COLO668 (cell line): Measurements from ENCODE around the gene SIN3A.
A peak's percentile ranks its signal among the peaks of the same experiment; 100 is the strongest.
"Not testable (repeated sequence)": the region's sequence is repeated elsewhere in the genome, so short reads cannot be mapped to it uniquely, and the experiment has no call there.

Experiments used
- DNase-seq: peaks from one replicate; lab custom pipeline; 2025; ENCODE audit not compliant: unreplicated experiment; lab: John Stamatoyannopoulos, UW

Gene SIN3A

DNA sequence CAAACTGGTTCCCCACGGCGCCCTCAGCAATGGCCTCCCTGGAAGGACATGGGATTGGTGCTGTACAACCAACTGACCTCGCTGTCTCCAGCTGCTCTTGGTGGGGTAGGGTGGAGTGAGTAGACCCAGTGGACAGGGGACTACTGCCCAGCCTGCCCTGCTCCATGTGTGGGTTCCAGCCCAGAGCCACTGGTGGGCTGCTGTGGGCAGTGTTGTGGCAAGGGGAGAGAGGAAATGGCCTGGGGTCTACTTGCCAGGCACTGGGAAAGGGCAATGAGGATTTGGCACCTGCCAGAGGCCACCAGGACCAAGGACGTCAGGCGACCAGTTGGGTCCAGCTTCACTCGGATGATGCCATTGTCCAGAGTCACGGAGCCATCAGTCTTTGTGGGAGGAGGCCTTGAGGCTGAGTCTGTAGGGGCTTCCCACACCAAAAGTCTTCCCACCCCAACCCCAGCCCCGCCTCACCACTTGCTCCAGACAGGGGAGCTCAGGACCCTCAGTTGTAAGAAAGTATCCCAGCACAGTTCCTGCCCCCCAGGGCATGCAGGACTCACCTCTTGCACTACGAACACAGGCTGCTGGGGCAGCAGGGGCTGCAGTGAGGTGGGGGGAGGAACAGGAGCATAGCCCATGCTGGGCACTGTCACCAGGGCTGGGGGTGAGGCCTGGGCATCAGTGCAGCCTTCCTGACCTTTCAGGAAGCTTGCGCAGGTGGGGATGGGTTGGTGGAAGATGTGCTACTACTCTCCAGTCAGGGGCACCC lies 92.5 kb downstream of the SIN3A start:
- no peak for DNase-seq

DNA sequence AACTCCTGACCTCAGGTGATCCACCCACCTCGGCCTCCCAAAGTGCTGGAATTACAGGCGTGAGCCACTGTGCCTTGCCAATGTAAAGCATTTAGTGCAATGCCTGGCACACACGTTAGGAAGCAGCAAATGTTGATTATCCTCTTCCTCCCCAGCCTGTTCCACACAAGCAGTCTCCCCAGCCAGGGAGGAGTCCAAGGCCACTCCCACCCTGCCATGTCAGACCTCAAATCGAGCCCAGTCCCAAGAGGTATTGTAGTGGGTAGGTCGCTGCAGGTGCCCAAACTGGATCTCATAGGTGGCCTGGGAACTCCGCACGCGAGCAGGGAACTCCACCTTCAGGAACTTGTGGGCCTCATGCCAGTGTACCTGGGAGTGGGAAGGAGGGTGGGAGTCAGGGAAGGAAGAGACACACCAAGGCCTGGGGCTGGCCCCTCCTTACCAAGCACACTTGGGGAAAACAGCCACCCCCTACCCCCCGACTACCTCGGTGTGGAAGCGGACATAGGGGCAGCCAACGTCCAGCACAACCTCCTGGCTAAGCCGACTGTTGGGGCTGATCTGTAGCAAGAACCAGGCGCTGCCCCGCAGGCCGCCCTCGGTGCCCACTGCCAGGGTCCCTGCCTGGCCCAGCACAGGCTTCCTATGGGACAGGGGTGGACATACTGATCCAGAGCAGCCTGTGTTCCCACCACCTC lies 93.4 kb downstream of the SIN3A start:
- DNase-seq = no peak

DNA sequence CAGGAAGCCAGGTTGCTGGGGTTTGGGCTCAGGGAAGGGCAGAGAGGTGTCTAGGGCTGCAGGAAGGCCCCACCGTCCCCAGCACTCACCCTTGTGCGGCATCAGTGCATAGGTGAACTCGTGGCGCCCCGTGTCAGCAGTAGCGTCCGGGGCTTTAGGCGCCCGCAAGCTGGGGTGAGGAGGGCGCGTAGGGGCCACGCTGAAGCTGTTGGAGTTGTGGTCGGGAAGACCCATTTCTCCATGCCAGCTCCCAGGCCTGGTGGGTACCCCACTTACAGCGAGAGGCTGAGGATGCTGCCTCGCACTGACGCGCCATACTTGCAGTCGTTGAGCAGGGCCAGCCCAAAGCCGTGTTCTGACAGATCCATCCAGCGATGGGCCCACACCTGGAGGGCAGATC lies 95.0 kb downstream of the SIN3A start:
- no peak for DNase-seq

DNA sequence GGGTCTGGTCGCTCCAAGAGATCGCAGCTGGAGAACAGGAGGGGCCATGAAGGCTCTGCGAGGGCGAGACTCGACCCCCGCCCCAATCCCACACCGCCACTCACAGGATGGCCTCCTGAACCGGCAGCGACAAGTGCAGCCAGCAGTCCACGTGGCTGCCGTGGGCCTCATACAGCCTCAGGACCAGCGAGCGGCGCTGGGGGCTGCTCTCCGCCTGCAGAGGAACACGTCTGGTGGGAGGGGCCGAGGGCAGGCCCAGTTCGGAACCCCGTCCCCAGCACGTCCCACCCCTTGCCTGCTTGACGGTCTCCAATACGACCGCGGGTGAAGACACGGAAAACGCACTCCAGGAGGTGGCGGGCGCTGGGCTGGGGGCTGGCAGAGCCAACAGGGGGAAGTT lies 95.5 kb downstream of the SIN3A start:
- DNase-seq = no peak

DNA sequence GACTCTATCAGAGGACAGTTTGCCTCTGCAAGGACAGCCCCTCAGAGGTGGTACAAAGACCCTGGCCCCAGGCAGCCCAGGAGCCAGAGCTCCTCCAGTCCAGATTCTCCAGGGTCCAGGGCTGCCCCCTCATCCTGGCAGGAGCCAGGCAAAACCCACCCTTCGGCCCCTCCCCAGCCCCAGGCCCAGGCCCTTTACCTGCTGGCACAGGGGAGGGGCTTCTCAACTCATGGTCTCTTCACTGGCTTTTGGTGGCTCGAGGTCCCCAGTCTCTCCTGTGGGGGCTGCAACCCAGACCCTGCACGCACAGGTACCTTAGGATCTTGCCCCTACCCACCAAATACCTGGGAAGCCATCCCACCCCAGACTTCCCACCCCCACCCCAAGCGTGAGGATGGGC lies 96.1 kb downstream of the SIN3A start:
- no peak for DNase-seq

DNA sequence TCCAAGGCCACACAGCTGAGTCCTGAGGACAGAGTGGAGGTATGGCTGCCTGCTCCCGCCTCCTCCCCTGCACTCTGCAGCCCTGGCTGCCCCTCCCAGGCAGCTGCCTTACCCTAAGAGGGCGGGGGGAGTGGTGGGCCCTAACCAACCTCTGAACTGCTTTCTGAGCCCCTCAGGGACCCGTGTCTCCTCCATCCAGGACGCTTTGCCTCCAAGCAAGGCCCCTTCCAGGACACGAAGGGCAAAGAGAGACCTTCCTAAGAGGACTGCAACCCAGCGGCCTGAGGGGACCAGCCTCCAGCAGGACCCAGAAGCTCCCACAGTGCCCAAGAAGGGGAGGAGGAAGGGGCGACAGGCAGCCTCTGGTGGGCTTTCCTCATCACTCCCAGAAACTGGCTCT lies 97.0 kb downstream of the SIN3A start:
- DNase-seq = no peak

DNA sequence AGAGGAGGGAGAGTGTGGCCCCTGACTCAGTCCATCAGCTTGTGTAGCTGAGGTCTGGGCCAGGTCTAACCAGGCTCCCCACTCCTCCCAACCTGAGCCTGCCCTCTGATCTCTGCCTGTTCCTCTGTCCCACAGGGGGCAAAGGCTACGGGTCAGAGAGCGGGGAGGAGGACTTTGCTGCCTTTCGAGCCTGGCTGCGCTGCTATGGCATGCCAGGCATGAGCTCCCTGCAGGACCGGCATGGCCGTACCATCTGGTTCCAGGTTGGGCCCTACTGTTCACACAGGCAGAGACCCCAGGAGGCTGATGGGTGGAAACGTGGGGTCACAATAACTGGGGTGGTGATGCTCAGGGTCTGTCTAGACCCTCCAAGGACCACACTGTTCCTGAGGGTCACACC lies 97.9 kb downstream of the SIN3A start:
- no peak for DNase-seq

DNA sequence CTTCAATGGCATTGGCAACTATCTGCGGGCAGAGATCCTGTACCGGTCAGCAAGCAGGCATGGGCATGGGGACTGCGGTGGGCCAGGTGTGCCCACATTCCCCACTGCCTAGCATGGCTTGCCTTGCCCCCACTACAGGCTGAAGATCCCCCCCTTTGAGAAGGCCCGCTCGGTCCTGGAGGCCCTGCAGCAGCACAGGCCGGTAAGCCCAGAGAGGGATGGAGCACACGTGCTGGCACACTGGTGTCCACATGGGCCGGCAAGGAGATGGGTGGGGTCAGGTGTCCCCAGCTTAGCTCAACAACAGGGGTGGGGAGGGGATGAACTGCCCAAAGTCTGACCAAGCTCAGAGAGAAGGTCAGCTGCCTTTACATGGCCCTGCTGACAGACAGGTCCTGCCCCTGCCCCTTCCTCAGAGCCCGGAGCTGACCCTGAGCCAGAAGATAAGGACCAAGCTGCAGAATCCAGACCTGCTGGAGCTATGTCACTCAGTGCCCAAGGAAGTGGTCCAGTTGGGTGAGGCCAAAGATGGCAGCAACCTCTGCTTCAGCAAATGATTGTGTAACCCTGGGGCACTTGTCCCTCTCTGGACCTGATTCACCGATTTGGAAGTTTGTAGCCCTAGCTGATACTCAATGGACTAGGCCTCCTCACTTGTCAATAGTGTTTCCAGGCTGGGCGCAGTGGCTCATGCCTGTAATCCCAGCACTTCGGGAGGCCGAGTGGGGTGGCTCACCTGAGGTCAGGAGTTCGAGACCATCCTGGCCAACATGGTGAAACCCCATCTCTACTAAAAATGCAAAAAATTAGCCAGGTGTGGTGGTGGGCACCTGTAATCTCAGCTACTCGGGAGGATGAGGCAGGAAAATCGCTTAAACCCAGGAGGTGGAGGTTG lies 99.1 kb downstream of the SIN3A start:
- no peak for DNase-seq

DNA sequence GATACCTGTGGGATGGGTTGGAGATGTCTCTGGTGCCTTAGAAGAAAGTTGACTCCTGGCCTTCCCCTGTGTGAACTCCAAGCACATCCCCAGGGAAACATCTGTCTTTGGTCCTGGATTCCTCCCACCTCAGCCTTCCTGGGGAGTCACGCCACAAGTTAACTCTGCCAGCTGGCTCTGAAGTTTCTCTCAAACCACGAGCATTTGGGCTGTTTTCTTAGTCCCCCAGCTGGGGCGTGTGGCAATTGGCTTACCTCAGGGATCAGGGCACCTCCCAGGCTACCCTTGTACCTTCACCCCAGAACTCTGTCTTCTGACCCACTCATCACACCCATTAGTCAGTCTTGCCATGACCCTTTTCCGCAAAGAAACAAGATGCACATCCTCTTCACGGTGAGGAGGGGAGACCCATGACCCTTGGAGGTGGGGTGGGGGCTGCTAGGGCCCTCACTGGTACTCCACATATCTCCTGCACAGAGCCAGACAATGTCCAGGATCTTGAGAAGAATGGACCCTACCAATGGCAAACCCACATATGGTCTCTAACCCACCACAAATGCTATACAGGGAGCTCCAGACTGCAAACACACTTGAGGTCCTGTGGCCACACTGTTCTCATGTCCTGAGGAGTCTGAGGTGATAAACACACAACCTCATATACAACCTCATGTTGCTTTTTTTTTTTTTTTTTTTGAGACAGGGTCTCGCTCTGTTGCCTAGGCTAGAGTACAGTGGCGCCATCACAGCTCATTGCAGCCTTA lies 100.7 kb downstream of the SIN3A start:
- DNase-seq = no peak

DNA sequence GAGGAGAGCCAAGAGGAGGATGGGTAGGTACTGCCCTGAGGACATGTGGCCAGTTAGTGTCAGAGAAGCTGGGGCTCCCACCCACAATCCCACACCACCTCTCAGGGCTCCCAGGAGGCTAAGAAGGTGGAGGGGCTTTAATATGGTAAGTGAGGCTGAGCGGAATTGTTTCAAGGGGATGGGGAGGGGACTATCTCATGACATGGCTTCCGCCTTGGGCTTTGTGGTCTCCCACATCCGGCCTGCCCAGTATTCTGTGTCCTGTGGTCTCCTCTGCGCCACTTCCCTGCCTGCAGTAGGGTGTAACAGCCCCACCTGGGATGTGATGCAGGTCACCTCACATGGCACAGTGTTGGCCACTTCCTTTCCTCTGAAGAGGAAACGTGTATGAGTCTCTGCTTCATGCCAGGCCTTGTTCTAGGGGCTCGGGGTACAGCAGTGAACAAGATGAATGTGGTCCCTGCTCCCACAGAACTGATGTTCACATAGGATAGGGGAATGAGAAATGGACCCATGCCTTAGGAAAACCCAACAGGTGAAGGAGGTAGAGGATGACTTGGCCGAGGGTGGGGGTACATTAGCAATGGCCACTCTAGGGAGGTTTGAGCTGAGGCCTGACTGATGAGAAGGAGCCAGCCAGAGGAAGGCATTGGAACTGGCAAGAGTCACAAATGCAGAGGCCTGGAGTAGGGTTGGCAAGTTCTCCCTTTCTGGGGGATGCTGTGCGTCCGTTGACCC lies 101.5 kb downstream of the SIN3A start:
- DNase-seq = no peak

DNA sequence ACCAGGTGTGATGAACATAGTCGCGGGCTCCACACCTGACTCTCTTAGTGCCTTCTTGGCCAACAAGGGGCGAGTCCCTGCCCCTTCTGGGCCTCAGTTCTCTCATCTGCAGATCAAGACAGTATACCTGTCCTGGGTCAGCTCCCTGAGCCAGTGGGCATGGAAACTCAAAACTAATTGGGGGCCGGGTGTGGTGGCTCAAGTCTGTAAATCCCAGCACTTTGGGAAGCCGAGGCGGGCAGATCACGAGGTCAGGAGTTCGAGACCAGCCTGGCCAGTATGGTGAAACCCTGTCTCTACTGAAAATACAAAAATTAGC lies 102.2 kb downstream of the SIN3A start:
- not testable (repeated sequence) for DNase-seq

DNA sequence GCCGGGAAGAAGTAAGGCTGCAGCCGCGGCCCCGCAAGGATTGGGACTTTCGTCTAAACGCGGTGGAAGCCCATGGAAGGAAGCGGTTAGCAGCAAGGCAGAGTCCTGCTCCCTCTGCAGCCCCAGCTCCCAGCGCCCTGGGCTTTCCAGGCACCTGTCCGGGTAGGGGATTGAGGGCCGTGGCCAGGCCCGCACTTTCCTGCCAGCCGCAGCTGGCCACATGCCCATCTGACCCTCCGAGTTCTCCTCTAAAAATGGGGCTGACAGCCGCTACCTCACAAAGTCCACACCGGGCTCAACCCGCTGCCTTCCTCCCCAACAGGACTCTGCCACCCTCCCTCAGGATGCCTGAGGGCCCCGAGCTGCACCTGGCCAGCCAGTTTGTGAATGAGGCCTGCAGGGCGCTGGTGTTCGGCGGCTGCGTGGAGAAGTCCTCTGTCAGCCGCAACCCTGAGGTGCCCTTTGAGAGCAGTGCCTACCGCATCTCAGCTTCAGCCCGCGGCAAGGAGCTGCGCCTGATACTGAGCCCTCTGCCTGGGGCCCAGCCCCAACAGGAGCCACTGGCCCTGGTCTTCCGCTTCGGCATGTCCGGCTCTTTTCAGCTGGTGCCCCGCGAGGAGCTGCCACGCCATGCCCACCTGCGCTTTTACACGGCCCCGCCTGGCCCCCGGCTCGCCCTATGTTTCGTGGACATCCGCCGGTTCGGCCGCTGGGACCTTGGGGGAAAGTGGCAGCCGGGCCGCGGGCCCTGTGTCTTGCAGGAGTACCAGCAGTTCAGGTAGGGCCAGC lies 102.7 kb downstream of the SIN3A start:
- peak; percentile 63 for DNase-seq

DNA sequence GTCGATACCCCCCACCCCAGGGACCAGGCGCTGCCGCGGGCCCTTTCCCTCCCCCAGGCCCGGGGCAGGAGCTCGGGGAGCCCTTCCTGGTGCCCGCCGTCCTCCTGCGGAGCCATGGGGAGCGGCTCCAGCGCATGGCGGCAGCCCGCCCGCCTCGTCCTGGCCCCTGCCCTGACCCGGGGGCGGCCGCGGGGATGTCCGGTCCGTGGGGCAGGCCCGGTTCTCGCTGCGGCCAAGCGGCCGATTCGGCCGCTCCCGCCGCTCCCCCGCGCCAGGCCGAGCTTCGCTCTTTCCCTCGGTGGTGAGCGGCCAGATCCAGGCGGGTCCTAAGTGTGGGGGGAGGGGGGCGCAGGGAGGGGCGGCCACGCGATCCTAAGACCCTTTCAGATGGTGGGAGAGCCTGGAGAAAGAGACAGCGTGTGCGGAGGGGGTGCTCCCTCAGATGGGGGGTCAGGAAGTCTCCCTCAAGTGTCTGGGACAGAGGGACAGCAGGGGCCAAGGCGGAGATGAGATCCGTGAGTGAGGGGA lies 103.4 kb downstream of the SIN3A start:
- peak; percentile 28 for DNase-seq

DNA sequence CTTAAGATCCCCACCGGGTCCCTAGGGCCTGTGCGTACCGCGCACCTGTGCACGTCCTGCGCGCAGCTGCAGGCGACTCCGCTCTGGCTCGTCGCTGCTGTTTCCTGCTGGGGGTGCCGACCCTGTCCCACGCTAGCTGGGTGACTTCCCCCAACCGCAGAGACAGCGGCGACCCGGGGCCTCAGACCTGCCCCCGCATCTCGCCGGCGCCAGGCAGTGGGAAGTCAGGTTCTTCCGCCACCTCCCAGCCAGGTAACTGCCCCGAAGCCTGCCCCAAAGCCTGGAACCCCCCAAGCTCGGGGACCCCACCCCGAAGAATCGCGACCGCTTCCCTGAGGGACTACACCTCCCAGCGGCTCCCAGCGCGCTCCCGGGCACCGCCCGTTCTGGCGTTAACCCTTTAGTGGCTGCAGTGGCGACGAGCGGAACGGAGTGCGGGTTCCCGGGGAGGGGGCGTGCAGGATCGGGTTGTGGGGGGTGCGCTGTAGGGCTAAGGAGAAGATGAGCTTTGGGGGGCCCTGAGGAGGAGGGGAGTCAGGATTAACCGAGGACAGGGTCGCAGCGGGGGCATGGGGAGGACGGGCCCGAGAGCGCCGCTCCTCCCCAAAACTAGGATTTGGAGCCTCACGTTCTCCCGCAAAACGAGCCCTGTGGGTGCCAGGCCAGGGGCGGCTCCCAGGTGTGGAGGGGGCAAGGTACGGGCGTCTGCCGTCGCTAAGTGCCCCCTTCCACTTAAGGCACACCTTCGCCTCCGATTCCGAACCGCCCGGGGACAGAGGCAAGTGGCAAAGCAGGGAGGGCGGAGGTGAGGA lies 104.1 kb downstream of the SIN3A start:
- peak; percentile 52 for DNase-seq

DNA sequence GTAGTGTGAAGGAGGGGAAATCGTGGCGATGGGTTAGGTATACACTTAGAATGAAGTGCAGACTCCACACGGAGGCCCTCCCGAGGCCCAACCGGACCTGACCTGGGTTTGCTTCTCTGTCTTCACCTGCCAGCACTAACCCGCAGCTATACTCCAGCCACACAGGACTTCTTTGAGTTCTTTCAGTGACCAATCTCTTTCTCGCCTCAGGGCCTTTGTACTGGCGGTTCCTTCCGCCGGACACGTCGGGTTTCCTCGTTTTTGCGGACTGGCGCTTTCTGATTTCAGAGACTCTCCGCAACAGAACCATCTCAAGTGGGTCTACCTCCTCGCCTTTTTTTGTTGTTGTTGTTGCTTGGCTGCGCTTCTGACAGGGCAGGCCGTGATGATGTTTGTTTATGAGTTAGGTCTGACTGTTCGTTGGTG lies 104.7 kb downstream of the SIN3A start, which contains the start of gene NEIL1:
TSS of gene NEIL1 (plus strand) at position 244 of the 426 bp plus-strand sequence. CDS start 1,867 bp downstream, outside the sequence.
- DNase-seq = no peak

DNA sequence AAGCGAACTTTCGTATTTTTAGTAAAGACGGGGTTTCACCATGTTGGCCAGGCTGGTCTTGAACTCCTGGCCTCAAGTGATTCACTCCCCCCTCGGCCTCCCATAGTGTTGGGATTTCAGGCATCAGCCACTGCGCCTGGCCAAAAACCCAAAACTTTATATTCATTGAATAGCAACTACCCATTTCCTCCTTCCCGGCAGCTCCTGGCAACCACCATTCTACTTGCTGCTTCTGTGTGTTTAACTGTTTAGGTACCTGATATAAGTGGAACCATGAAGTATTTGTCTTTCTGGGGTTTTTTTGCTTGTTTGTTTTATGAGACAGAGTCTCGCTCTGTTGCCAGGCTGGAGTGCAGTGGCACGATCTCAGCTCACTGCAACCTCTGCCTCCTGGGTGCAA lies 107.5 kb downstream of the SIN3A start:
- not testable (repeated sequence) for DNase-seq

DNA sequence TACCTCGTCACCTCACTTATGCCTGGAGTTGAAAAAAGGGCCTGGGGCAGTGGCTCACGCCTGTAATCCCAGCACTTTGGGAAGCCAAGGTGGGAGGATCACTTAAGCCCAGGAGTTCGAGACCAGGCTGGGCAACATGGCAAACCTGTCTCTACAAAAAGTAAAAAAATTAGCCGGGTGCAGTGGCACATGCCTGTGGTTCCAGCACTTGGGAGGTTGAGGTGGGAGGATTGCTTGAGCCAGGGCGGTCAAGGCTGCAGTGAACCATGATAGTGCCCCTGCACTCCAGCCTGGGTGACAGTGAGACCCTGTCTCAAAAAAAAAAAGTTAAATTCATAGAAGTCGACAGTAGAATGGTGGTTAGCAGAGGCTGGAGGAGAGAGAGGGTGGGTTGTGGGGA lies 109.3 kb downstream of the SIN3A start:
- no peak for DNase-seq

DNA sequence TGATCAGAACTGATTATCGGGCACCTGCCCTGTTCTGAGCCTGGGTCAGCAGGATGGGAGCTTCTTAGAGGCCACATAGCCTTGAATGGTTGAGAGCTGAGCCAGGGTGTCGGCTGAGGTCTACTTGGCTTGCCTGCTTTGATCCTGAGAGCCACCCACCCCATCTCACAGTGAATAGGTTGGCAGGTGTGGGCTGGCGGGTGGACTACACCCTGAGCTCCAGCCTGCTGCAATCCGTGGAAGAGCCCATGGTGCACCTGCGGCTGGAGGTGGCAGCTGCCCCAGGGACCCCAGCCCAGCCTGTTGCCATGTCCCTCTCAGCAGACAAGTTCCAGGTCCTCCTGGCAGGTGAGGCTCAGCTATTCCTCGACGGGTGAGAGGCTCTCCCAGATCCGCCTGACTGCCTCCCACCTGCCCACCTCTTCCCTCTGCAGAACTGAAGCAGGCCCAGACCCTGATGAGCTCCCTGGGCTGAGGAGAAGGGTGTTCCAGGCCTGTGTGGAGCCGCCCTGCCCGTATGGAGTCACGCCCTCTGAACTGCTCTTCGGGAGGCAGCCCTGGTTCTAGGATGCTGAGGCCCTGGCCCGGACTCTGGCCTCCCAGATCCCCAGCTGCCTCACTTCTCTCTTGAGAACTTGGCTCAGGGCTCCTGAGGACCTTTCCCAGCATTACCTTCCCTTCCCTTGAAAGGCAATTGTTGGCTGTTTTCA lies 111.8 kb downstream of the SIN3A start:
- no peak for DNase-seq
